ENCODE results near the gene AR.
"Not testable (repeated sequence)": the region's sequence is repeated elsewhere in the genome, so short reads cannot be mapped to it uniquely, and the experiment has no call there.

AR gene

DNA sequence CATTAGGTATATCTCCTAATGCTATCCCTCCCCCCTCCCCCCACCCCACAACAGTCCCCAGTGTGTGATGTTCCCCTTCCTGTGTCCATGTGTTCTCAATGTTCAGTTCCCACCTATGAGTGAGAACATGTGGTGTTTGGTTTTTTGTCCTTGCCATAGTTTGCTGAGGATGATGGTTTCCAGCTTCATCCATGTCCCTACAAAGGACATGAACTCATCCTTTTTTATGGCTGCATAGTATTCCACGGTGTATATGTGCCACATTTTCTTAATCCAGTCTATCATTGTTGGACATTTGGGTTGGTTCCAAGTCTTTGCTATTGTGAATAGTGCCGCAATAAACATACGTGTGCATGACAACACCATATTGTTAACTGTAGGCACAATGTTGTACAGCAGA is 93.5 kb downstream of the AR start:
- not testable (repeated sequence) for DNase-seq (ENCODE audit: low read depth)

DNA sequence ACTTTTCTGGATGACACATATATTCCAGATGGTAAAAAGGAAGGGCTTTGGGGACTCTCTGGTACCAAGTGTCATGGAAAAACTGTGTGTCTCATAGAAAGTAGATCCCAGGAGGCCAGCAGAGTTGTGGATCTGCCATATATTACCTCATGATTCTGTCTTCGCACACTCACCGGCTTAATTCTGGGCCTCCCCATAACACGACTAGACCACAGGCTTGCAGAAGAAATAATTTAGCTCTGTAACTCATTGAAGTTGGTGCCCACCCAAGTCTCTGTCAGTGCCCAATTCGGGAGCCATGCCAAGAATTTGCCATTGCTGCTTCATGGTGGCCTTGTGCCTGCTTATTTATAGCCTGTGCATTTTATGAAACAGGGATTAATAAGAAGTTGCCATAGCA is 104.5 kb downstream of the AR start:
- DNase-seq (ENCODE audit: low read depth), result no peak

DNA sequence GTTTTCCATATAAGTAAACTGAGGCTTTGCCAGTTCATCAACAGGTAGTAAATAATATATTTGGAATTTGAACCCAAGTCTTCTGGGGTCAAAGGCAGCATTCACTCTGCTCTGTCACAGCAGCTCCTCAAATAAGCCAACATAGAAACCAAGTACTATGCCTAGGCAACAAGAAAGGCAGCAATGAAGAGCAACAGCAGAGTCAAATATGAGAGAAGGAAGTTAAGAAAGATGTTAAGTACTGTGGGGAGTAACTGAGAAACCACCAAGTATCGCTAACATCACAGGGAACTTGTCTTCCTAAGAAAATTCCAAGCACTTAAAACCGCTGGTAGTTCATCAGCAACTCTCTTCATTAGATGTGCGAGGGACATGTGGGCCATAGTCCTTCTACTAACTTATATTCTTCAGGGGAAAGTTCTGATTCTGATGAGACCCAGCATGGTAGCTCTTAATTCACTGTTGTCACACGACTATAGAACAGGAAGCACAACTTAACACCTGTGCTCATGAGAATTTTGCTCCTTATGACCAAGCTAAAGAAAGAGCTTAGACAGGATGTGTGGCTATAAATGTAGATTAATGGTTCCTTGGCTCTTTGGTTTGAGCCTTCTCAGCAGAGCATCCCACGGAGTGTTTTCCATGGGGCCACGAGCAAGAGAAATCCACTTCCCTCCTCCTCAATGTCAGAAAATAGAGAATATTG is 107.8 kb downstream of the AR start:
- DNase-seq (ENCODE audit: low read depth), result no peak

DNA sequence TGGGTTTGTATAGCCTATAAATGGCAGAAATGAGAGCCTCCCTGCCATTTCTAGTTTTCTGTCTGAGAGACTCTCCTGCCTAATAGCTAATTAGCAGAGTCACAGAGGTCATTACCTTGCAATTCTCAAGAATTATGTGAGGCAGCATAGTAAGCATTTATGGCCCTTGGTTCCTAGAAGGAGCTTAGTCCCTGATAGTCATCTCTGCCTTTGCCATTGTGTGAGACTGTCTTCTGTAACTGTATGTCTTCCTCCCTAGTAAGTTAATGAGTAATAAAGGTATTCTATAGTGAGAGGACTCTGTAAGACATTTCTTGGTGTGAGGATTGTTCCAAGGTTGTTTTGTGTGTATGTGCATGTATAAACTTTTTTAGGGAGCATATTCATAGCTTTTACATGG is 108.7 kb downstream of the AR start:
- DNase-seq (ENCODE audit: low read depth), result no peak

DNA sequence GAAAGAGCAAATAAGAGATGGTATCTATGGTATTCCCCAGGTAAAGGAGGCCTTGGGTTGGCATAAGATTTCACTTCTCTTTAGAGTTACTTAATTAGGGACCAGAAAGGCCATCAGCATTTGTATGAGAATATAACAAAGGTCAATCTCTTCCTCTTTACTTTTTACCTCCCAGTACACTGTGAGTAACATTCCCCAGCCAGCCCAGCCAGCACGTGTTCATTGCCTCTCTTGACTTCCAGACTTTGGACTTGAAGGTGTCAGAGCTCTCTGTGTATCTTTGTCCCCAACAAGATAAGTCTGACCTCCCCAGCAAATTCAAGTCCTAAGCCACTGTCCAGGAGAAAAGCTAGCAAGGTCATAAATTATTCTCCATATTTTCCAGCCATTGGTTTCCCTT is 110.5 kb downstream of the AR start:
- no peak for DNase-seq (ENCODE audit: low read depth)

DNA sequence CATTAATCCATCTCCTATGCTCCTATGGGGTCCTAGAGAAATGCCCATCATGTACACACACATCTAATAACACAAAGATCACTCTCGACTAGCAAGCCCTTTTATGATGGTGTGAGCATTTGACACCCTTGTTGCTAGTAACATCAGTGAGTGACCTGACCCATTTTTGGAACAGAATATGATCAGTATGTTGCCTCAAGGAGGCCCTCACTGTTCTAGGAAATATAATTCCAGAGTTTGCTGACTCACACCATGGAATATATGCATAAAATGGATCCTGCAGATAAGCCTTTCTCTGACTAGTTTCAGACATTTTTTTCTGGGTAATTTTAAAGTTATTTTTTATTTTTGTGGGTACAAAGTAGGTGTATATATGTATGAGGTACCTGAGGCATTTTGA is 121.8 kb downstream of the AR start:
- DNase-seq (ENCODE audit: low read depth), result no peak

DNA sequence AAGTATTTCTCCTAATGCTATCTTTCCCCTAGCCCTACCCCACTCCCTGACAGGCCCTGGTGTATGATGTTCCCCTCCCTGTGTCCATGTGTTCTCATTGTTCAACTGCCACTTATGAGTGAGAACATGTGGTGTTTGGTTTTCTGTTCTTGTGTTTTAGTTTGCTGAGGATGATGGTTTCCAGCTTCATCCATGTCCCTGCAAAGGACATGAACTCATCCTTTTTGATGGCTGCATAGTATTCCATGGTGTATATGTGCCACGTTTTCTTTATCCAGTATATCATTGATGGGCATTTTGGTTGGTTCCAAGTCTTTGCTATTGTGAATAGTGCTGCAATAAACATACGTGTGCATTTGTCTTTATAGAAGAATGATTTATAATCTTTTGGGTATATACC is 126.9 kb downstream of the AR start:
- DNase-seq (ENCODE audit: low read depth), result not testable (repeated sequence)

DNA sequence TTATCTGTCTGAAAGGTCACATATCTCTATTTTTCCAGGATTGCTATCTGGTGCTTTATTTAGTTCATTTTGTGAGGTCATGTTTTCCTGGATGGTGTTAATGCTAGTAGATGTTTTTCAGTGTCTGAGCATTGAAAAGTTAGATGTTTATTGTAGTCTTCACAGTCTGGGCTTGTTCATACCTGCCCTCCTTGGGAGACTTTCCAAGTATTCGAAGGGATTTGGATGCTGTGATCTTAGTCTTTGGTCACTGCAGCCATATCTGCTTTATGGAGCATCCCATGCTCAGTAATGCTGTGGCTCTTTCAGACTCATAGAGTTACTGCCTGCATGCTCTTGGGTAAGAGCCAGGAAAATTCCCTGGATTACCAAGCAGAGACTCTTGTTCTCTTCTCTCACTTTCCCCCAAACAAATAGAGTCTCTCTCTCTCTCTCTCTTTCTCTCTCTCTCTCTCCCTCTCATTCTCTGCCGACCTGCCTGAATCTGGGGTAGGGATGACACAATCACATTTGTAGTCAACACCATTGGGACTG is 130.0 kb downstream of the AR start:
- DNase-seq (ENCODE audit: low read depth), result no peak

DNA sequence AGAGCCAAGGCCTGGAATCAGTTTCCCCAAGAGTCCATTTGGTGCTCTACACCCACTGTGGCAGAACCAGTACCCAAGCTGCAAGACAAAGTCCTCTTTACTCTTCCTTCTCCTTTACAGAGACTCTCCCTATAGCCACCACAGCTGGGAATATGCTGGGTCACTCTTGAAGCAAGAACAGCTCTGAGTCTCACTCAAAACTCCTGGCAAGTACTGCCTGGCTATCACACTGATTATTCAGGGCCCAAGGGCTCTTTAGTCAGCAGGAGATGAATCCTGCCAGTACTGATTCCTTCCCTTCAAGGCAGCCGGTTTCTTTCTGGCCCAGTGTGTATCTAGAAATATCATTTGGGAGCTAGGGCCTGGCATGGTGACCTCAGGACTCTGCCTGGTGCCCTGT is 130.9 kb downstream of the AR start:
- DNase-seq (ENCODE audit: low read depth), result no peak

DNA sequence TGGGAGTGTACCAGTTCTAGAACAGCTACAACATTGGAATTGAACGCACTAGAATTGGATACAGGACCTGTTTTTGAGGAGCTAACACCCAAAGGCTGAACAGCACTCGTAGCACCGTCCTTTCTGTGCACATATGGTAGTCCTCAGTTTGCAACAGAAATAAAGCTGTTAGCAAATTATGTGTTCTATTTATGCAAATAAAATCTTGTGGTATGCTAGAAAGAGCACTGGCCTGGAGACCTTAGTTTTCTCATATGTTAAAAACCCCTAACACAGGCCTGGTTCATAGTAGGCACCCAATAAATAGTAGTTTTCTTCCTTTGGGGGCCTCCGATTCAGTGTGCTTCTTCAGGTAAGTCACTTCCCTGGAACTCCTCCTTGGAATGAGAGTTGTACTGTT is 140.3 kb downstream of the AR start:
- DNase-seq (ENCODE audit: low read depth), result no peak

DNA sequence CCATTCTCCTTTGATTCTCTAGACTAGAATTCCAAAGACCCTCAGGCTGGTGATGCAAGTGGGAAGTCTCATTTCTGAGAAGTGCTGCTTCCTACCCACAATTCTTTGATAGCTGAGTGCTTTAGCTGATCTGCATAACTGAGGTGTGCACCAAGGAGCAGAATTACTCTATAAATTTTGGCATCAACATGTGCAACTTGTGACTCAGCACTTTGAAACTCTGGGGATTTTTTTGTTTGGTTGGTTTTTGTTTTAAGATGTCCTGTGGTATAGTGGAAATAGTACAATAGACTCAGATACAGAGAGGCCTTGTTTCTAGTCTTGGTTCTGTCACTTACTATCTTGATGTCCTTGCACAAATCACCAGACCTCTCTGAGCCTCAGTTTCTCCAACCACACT is 148.4 kb downstream of the AR start:
- DNase-seq (ENCODE audit: low read depth), result no peak

DNA sequence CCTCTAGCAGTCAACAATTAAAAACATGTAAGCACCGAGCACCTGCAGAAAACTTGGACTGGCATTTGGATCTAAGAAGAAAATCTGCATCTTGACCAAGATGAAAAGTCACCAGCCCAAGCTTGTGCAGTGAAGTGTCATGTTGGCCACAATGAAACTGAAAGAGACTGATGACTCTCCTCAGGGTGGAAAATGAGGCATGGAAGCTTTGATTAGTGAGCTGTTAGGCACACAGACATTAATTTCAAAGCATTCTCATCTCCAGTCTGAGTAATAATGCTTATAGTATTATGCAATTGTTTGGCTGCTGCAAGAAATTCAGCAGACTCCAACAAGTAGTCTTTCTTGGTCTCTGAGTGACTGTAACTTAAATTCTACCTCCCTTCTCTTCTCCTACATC is 150.1 kb downstream of the AR start:
- no peak for DNase-seq (ENCODE audit: low read depth)

DNA sequence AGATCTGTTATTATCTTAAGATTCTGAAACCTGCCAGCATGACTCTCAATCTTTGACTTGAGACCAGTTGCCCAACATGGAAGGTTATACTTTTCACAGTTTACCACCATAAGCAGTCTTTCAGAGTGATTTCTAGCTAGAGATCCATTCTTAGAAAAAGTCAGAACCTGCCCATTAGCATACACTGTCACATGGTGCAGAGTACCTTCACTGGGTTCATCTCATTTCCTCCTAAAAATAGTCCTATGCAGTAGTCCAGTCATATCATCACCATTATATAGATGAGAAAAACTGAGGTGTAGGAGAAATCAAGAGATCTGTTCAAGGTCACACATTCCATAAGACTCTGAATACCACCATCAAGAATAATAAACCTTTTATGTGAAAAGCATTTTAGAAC is 153.6 kb downstream of the AR start:
- no peak for DNase-seq (ENCODE audit: low read depth)

DNA sequence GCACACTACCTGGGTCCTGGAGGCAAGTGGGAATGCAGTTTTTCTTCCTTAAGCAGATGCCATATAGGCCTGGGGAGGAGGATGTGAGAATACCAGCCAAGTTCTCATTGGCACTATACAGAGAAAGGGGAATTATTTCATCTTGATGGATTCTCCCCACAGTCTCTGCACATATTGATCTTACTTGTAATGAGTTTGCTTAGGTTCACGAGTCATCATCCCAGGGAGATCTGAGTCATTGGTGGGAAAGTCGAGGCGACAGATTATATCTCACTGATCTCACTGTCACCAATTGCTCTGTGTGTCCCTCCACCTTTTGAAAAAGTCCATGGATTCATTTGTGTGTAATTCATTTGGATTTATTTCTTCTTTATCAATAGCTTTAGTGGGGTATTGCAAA is 156.8 kb downstream of the AR start:
- DNase-seq (ENCODE audit: low read depth), result no peak

DNA sequence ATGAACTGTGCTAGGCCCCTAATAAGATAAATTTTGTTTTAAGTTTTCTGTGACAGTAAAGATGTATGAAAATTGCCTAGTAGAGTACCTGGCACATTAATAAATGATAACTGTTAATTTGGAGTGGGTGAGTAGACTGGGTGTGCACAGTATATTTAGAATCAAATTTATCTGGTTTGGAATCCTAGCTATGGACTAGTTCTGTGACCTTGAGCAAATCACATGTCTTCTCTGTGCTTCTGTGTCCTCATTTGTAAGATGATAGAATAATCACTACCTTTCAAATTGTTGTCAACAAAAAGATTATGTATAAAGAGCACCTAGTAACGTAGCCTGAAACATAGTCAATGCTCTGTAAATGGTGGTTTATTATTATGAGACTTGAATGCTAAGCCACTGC is 170.2 kb downstream of the AR start:
- DNase-seq (ENCODE audit: low read depth), result no peak

DNA sequence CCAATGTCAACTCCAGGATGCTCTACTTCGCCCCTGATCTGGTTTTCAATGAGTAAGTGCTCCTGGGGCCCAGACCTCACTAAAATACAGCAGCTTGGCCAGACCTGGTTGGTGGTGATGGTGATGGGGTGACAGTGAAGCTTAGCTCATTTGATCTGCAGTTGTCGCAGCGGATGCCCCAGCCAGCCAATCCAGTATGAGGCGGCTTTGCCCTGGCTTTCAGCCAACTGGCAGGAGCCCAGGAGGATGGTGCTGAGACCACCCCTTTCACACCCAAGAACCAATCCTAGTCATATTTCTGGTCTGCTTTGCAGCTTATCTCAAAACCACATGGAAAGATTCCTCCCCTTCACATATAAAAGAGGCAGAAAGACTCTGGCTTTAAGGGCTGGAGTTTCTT is 173.8 kb downstream of the AR start:
- no peak for DNase-seq (ENCODE audit: low read depth)

DNA sequence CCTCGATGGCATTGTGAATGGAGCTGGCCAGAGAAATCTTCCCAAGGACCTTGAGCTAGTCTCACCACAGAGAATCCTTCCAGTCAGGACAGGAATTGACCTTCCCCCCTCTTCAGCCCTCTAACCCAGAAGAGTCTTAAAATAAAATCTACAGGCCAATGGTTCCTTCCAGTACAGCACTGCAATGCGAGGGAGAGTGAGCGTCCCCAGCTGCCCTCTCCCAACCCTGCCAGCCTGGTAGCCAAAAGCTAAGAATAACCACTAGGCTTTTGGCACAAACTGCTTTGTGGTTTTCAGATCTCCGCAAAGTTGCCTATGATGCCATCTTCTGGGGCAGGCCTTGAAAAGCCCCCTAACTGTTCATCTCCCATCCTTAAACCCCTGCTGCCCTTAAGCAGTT is 175.1 kb downstream of the AR start:
- no peak for DNase-seq (ENCODE audit: low read depth)

DNA sequence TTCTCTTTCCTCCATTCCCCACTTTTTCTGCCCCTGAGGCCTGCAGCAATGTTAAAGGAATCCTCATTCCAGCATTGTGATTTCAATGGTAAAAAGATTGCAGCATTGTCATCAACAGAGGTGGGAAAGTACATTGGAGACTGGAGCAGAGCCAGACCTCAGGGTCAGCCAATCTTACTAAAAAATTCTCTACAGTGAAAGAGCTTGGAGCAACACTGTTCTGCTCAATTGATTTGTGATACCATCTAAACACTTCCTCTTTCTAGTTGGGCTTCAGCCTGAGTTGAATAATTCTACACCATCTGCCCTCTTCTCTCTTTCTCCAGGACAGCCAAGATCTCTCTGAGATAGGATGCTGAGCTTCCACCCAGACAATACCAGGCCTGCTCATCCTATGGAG is 176.5 kb downstream of the AR start:
- DNase-seq (ENCODE audit: low read depth), result no peak

DNA sequence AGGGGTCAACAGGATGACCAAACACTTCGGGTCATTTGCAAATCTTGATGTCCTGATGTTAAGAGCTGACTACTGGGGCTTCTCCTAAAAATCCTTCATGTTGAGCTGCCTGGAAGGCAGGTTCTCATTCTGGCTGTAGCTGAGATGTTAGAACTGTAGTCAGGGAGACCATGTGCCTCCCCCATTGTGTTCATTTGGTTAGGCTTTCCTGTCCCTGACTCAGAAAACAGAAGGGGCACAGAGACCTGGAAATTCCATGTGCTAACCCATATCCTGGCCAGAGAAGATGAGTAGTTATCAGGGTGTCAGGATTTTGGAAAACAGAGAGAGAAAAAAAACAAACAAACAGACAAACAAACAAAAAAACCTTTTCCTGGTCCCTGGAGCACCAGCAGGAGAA is 177.5 kb downstream of the AR start:
- no peak for DNase-seq (ENCODE audit: low read depth)

DNA sequence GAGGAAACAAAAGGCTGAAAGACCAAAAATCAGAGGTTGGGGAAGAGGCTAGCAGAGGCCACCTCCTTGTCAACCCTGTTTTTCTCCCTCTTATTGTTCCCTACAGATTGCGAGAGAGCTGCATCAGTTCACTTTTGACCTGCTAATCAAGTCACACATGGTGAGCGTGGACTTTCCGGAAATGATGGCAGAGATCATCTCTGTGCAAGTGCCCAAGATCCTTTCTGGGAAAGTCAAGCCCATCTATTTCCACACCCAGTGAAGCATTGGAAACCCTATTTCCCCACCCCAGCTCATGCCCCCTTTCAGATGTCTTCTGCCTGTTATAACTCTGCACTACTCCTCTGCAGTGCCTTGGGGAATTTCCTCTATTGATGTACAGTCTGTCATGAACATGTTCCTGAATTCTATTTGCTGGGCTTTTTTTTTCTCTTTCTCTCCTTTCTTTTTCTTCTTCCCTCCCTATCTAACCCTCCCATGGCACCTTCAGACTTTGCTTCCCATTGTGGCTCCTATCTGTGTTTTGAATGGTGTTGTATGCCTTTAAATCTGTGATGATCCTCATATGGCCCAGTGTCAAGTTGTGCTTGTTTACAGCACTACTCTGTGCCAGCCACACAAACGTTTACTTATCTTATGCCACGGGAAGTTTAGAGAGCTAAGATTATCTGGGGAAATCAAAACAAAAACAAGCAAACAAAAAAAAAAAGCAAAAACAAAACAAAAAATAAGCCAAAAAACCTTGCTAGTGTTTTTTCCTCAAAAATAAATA is 179.9 kb downstream of the AR start:
- no peak for DNase-seq (ENCODE audit: low read depth)

DNA sequence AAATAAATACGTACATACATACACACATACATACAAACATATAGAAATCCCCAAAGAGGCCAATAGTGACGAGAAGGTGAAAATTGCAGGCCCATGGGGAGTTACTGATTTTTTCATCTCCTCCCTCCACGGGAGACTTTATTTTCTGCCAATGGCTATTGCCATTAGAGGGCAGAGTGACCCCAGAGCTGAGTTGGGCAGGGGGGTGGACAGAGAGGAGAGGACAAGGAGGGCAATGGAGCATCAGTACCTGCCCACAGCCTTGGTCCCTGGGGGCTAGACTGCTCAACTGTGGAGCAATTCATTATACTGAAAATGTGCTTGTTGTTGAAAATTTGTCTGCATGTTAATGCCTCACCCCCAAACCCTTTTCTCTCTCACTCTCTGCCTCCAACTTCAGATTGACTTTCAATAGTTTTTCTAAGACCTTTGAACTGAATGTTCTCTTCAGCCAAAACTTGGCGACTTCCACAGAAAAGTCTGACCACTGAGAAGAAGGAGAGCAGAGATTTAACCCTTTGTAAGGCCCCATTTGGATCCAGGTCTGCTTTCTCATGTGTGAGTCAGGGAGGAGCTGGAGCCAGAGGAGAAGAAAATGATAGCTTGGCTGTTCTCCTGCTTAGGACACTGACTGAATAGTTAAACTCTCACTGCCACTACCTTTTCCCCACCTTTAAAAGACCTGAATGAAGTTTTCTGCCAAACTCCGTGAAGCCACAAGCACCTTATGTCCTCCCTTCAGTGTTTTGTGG is 180.7 kb downstream of the AR start:
- DNase-seq (ENCODE audit: low read depth), result no peak

DNA sequence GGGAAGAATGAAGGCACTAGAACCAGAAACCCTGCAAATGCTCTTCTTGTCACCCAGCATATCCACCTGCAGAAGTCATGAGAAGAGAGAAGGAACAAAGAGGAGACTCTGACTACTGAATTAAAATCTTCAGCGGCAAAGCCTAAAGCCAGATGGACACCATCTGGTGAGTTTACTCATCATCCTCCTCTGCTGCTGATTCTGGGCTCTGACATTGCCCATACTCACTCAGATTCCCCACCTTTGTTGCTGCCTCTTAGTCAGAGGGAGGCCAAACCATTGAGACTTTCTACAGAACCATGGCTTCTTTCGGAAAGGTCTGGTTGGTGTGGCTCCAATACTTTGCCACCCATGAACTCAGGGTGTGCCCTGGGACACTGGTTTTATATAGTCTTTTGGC is 181.7 kb downstream of the AR start:
- DNase-seq (ENCODE audit: low read depth), result no peak

DNA sequence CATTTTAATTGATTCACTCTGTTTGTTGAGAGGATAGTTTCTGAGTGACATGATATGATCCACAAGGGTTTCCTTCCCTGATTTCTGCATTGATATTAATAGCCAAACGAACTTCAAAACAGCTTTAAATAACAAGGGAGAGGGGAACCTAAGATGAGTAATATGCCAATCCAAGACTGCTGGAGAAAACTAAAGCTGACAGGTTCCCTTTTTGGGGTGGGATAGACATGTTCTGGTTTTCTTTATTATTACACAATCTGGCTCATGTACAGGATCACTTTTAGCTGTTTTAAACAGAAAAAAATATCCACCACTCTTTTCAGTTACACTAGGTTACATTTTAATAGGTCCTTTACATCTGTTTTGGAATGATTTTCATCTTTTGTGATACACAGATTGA is 182.2 kb downstream of the AR start:
- no peak for DNase-seq (ENCODE audit: low read depth)

Measured in activated T-helper 9 cell treated with anti-CD3 and anti-CD28 coated beads, Interleukin-2, amount 50 U/mL, for 16 hours (primary cell).